Trophoblast cell (in vitro differentiated cells and primary cell): Measurements from ENCODE around the gene PRDM16.

Experiments
- DNase-seq, 2 donors: peaks; one replicate each; pipeline ENCODE4 v3.0.0-alpha.2; 2016
- H2AFZ ChIP-seq: 2 replicates; pipeline ENCODE4 v1.6.1; 2013; ENCODE audit warnings: low read length, moderate library complexity, mild to moderate bottlenecking; ENCODE audit not compliant: insufficient read depth, poor library complexity
- H2AK5ac ChIP-seq: 2 replicates; pipeline ENCODE4 v1.6.1; 2013; ENCODE audit warnings: mild to moderate bottlenecking, low read length
- H2BK120ac ChIP-seq: 2 replicates; pipeline ENCODE4 v1.6.1; 2013; ENCODE audit warnings: low read length, mild to moderate bottlenecking, moderate library complexity; ENCODE audit not compliant: insufficient read depth, poor library complexity
- H2BK12ac ChIP-seq: 2 replicates; pipeline ENCODE4 v1.6.1; 2013; ENCODE audit warnings: mild to moderate bottlenecking, low read length, moderate library complexity
- H2BK5ac ChIP-seq: 2 replicates; pipeline ENCODE4 v1.6.1; 2013; ENCODE audit warnings: low read length, low read depth, moderate library complexity, mild to moderate bottlenecking; ENCODE audit not compliant: poor library complexity
- H3K14ac ChIP-seq: 2 replicates; pipeline ENCODE4 v1.6.1; 2013; ENCODE audit warnings: mild to moderate bottlenecking, low read length
- H3K18ac ChIP-seq: 2 replicates; pipeline ENCODE4 v1.6.1; 2013; ENCODE audit warnings: mild to moderate bottlenecking, low read length
- H3K23ac ChIP-seq: 2 replicates; pipeline ENCODE4 v1.6.1; 2013; ENCODE audit warnings: low read length
- H3K27ac ChIP-seq: 2 replicates; pipeline ENCODE4 v1.5.1; 2013; ENCODE audit warnings: low read depth, mild to moderate bottlenecking, inconsistent platforms, low read length, moderate library complexity
- H3K27me3 ChIP-seq: 2 replicates; pipeline ENCODE4 v1.6.1; 2013; ENCODE audit warnings: inconsistent platforms, mild to moderate bottlenecking, low read length, moderate library complexity; ENCODE audit not compliant: insufficient read depth
- H3K36me3 ChIP-seq, 2 experiments: 1 replicate in 1 of 2; 2 replicates in 1 of 2; pipeline ENCODE4 v1.6.1; 2013; ENCODE audit warnings: low read length in 2 of 2, mild to moderate bottlenecking in 2 of 2, moderate library complexity in 1 of 2; ENCODE audit not compliant: insufficient read depth in 2 of 2, control insufficient read depth in 1 of 2
- H3K4ac ChIP-seq: 2 replicates; pipeline ENCODE4 v1.6.1; 2013; ENCODE audit warnings: low read depth, mild to moderate bottlenecking, low read length, moderate library complexity
- H3K4me1 ChIP-seq, 2 experiments: 1 replicate in 1 of 2; 2 replicates in 1 of 2; pipeline ENCODE4 v1.6.1; 2013; ENCODE audit warnings: low read length in 2 of 2, mild to moderate bottlenecking in 2 of 2, moderate library complexity in 1 of 2; ENCODE audit not compliant: insufficient read depth in 2 of 2, control insufficient read depth in 1 of 2
- H3K4me2 ChIP-seq: 2 replicates; pipeline ENCODE4 v1.6.1; 2013; ENCODE audit warnings: inconsistent platforms, mild to moderate bottlenecking, low read length, moderate library complexity
- H3K4me3 ChIP-seq: 2 replicates; pipeline ENCODE4 v1.5.1; 2013; ENCODE audit warnings: mild to moderate bottlenecking, low read depth, low read length, inconsistent platforms
- H3K79me1 ChIP-seq: one replicate; pipeline ENCODE4 v1.6.1; 2013; ENCODE audit warnings: low read length
- H3K79me2 ChIP-seq: 2 replicates; pipeline ENCODE4 v1.6.1; 2013; ENCODE audit warnings: low read length, mild to moderate bottlenecking; ENCODE audit not compliant: control insufficient read depth, insufficient read depth, poor library complexity
- H3K9ac ChIP-seq: 2 replicates; pipeline ENCODE4 v1.6.1; 2013; ENCODE audit warnings: mild to moderate bottlenecking, low read length
- H3K9me3 ChIP-seq: 2 replicates; pipeline ENCODE4 v1.6.1; 2013; ENCODE audit warnings: low read depth, mild to moderate bottlenecking, control low read depth, inconsistent platforms, low read length; ENCODE audit not compliant: insufficient read depth
- H4K12ac ChIP-seq: 2 replicates; pipeline ENCODE4 v1.6.1; 2013; ENCODE audit warnings: low read depth, mild to moderate bottlenecking, low read length, moderate library complexity
- H4K8ac ChIP-seq: 2 replicates; pipeline ENCODE4 v1.6.1; 2013; ENCODE audit warnings: low read depth, mild to moderate bottlenecking, low read length, moderate library complexity
- H4K91ac ChIP-seq: one replicate; pipeline ENCODE4 v1.6.1; 2013; ENCODE audit warnings: low read depth, mild to moderate bottlenecking, low read length, moderate library complexity
- WGBS: extraction: QIAGEN DNeasy Blood & Tissue Kit; methylation state at CpG from one replicate; pipeline ENCODE4 v1.1.7; 2013; ENCODE audit warnings: missing lambda C conversion rate; ENCODE audit not compliant: insufficient read length, insufficient coverage; ENCODE audit errors: extremely low coverage; 5-methylcytosine and 5-hydroxymethylcytosine counted together

Gene PRDM16

DNA sequence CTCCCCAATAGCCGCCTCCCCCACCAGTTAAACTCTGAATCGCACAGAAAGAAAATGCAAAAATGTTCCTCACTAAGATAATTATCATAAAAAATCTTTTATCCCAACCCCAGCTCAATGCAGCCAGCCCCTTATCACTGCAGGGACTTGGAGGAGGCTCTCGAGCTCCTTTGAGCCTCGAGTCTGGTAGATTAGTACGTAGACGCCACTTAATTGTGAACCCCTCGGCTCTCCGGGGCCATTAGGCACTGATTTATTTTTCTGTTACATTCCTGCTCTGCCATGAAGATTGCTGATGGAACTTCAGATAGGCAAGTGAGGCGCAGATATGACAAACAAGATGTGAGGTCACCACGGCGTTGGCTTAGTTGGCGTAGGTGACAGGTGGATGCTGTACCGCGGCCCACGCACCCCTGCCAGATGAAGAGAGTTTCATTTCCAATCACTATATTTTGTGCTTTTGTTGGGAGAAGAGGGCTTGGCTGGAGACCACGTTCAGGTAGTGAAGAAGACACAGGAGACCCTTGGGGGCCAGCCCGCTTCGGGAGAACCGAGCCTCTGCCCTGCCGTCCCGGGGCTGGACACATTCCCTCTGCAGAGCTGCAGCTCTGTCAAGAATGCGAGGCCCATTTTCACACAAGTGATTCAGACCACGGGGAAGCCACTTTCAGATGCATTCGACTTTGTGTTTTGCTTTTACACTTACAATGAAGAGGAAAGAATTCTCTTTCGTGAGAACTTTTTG, 329.6 kb downstream of the PRDM16 start:
- Histone ChIP-seq H3K9me3 (peaks cover 5% of the 10 kb centered on the region), H3K14ac (no peak overlapping the region), H2AFZ (no peak overlapping the region), H3K23ac (no peak overlapping the region), H3K18ac (no peak overlapping the region), H3K79me2 (no peaks in the 10 kb centered on the region), H3K27me3 (peaks cover 14% of the 10 kb centered on the region), H3K4ac (no peak overlapping the region), H2BK120ac (no peak overlapping the region), H4K12ac (no peak overlapping the region), H3K4me3 (no peak overlapping the region), H3K79me1 (no peaks in the 10 kb centered on the region), H2AK5ac (no peak overlapping the region), H3K36me3 (no peaks in the 10 kb centered on the region), H4K91ac (no peak overlapping the region), H4K8ac (no peak overlapping the region), H3K4me2 (no peak overlapping the region), H2BK5ac (no peak overlapping the region), H3K9ac (no peak overlapping the region), H3K27ac (no peak overlapping the region), H2BK12ac (no peak overlapping the region), H3K4me1 (peaks cover 0 to 2% of the 10 kb centered on the region in 2 experiments)
- WGBS: no CpG with 5 or more reads among the region's 25 CpGs
- DNase-seq: no peak

DNA sequence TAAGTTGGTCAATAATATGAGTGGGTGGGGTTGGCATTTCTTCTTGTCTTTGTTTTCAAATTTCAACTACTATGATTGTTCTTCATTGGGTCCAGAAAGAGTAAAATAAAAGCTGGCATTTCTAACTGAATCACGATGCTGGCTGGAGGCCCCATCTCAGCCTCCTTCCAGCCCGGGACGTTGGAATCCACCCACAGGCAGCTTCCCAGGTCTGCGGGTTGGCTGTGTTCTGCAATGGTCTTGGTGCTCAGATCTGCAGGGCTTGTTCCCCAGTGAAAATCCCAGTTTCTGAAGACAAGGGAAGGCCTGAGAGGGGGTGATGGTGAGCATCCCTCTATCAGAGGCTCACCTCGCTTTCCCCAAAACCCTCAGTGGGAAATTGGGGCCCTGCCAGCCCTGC, 330.7 kb downstream of the PRDM16 start:
- Histone ChIP-seq H2AK5ac (no peak overlapping the region), H2AFZ (no peak overlapping the region), H3K79me2 (no peaks in the 10 kb centered on the region), H2BK12ac (no peak overlapping the region), H2BK5ac (no peak overlapping the region), H3K79me1 (no peaks in the 10 kb centered on the region), H3K4me2 (no peak overlapping the region), H3K14ac (no peak overlapping the region), H3K4ac (no peak overlapping the region), H3K4me1 (peaks cover 0 to 1% of the 10 kb centered on the region in 2 experiments), H3K9me3 (peaks cover 5% of the 10 kb centered on the region), H3K23ac (no peak overlapping the region), H3K18ac (no peak overlapping the region), H3K27me3 (peaks cover 6% of the 10 kb centered on the region), H4K91ac (no peak overlapping the region), H3K36me3 (no peaks in the 10 kb centered on the region), H4K8ac (no peak overlapping the region), H3K27ac (no peak overlapping the region), H3K9ac (no peak overlapping the region), H2BK120ac (no peak overlapping the region), H3K4me3 (no peak overlapping the region), H4K12ac (no peak overlapping the region)
- peak in 1 of 2 donors; percentile 26 for DNase-seq
- WGBS: no CpG with 5 or more reads among the region's 5 CpGs

DNA sequence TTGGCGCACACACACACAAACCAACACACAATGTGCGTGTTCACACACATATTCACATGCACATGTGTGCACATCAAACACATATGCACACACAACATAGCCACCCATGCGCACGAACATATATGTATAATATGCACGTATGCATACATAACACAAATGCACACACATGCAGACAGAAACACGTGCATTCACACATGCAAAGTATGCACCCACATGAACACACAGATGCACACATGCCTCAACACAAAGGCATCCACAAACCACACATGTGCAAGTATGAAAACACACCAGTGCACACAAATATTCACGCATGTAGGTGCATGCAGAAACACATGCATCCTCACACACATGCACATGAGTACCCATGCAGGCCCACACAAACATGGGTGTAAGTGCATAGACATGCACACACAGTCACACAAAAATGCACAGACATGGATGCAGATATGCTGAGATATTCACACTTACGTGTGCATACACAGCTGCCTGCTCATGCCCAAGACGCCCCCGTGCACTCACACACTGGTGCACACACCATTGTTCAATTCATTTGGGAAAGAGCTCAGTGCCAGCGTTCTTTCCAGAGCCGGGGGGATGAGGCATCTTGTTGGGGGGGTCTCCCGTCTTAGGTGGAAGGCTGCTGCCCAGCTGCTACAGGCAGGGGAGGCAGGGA, 332.7 kb downstream of the PRDM16 start:
- no peaks in the 10 kb centered on the region for H3K27me3 ChIP-seq
- H4K8ac ChIP-seq: no peak overlapping the region
- no peak overlapping the region for H4K12ac ChIP-seq
- H3K9me3 ChIP-seq: peaks cover 5% of the 10 kb centered on the region
- WGBS: no CpG with 5 or more reads among the region's 13 CpGs
- no peaks in the 10 kb centered on the region for H3K36me3 ChIP-seq
- no peak overlapping the region for H3K4me3 ChIP-seq
- H3K4ac ChIP-seq: no peak overlapping the region
- no peaks in the 10 kb centered on the region for H3K79me1 ChIP-seq
- no peak overlapping the region for H4K91ac ChIP-seq
- peaks cover 0 to 1% of the 10 kb centered on the region in 2 experiments for H3K4me1 ChIP-seq
- no peak overlapping the region for H2BK120ac ChIP-seq
- H2AFZ ChIP-seq: no peak overlapping the region
- no peak overlapping the region for H2BK5ac ChIP-seq
- H2BK12ac ChIP-seq: no peak overlapping the region
- H3K14ac ChIP-seq: no peak overlapping the region
- no peak for DNase-seq
- no peaks in the 10 kb centered on the region for H3K79me2 ChIP-seq
- H3K23ac ChIP-seq: no peak overlapping the region
- H3K4me2 ChIP-seq: no peak overlapping the region
- no peak overlapping the region for H2AK5ac ChIP-seq
- H3K27ac ChIP-seq: no peak overlapping the region
- H3K18ac ChIP-seq: no peak overlapping the region
- no peak overlapping the region for H3K9ac ChIP-seq

DNA sequence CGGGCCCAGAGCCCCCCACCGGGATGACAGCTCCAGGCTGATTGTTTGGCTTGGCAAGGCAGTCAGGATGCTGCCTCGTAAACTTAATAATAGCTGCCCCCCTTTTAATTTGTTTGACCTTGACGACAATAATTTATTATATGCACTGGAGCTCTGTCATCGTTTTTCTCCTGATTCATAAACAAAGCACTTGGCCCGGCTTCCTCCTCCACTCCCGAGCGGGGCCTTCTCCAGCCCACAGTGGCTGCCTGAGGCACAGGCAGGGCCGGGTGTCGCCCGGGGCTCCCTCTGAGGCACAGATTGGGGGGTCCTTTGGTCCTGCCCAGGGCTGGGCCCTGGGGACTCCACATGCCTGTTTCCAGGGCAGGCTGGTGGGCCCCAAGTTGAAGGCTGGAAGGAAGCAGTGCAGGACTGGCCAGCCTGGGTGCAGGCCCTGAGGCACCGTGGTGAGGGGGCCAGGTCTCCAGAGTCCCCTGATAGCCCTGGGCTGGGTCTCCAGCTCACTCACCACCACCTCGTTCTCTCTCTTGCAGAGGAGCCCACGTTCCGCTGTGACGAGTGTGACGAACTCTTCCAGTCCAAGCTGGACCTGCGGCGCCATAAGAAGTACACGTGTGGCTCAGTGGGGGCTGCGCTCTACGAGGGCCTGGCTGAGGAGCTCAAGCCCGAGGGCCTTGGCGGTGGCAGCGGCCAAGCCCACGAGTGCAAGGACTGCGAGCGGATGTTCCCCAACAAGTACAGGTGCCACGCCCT, 333.4 kb downstream of the PRDM16 start:
- Histone ChIP-seq H4K8ac (no peak overlapping the region), H2BK5ac (no peak overlapping the region), H3K4me2 (no peak overlapping the region), H2BK120ac (no peak overlapping the region), H4K12ac (no peak overlapping the region), H3K36me3 (no peaks in the 10 kb centered on the region), H3K27ac (no peak overlapping the region), H4K91ac (no peak overlapping the region), H3K4ac (no peak overlapping the region), H3K79me2 (no peaks in the 10 kb centered on the region), H3K23ac (no peak overlapping the region), H3K14ac (no peak overlapping the region), H3K4me1 (no peaks in the 10 kb centered on the region), H3K18ac (no peak overlapping the region), H3K79me1 (no peaks in the 10 kb centered on the region), H2AFZ (no peak overlapping the region), H3K27me3 (no peaks in the 10 kb centered on the region), H2BK12ac (no peak overlapping the region), H2AK5ac (no peak overlapping the region), H3K9ac (no peak overlapping the region), H3K4me3 (no peak overlapping the region), H3K9me3 (peaks cover 5% of the 10 kb centered on the region)
- DNase-seq: no peak
- no CpG with 5 or more reads among the region's 29 CpGs for WGBS
